Natural killer cell (primary cell): Measurements from ENCODE around the gene GRIN1. TPM values are rescaled to one million over a fixed set of nuclear protein-coding genes. Genes with fewer than 3 reads are reported as not detected.

Experiments used
- ATAC-seq, 3 donors: fragments of 150-1000 bp in 2 of 3; fragments of 200-7000 bp in 1 of 3; cut with Tn5 transposase; 1 replicate in 1 of 3; 2 replicates in 2 of 3; pipeline ENCODE4 v1.10.0; 2021; ENCODE audit warnings: mild to moderate bottlenecking in 2 of 3, moderate library complexity in 2 of 3
- DNase-seq, 2 donors: peaks; one replicate each; pipeline versions ENCODE4 v3.0.0 to v3.0.0-alpha.2; 2013 to 2021; ENCODE audit warnings: mixed read lengths in 1 of 2
- H3K27ac ChIP-seq: one replicate; pipeline ENCODE4 v1.5.1; 2013; ENCODE audit warnings: mild to moderate bottlenecking, low read length
- H3K27me3 ChIP-seq: one replicate; pipeline ENCODE4 v1.6.1; 2013; ENCODE audit warnings: low read length; ENCODE audit not compliant: control insufficient read depth, insufficient read depth
- H3K36me3 ChIP-seq: one replicate; pipeline ENCODE4 v1.6.1; 2013; ENCODE audit warnings: low read length; ENCODE audit not compliant: control insufficient read depth, insufficient read depth
- H3K4me1 ChIP-seq: one replicate; pipeline ENCODE4 v1.6.1; 2013; ENCODE audit warnings: low read length; ENCODE audit not compliant: control insufficient read depth, insufficient read depth
- H3K4me3 ChIP-seq: one replicate; pipeline ENCODE4 v1.5.1; 2013; ENCODE audit warnings: low read length
- H3K9me3 ChIP-seq: one replicate; pipeline ENCODE4 v1.6.1; 2013; ENCODE audit warnings: low read length; ENCODE audit not compliant: control insufficient read depth, insufficient read depth
- H3K27ac Mint-ChIP-seq, 2 donors: one replicate each; pipeline ENCODE4 v1.8.0; 2022; ENCODE audit warnings: mild to moderate bottlenecking in 2 of 2, mixed read lengths in 2 of 2, moderate library complexity in 1 of 2
- H3K27me3 Mint-ChIP-seq, 2 donors: one replicate each; pipeline ENCODE4 v1.8.0; 2022; ENCODE audit warnings: low read depth in 2 of 2, mixed read lengths in 2 of 2
- H3K36me3 Mint-ChIP-seq: one replicate; pipeline ENCODE4 v1.8.0; 2022; ENCODE audit warnings: mixed read lengths
- H3K4me1 Mint-ChIP-seq, 2 donors: one replicate each; pipeline ENCODE4 v1.8.0; 2022; ENCODE audit warnings: mixed read lengths in 2 of 2
- H3K4me3 Mint-ChIP-seq: one replicate; pipeline ENCODE4 v1.8.0; 2022; ENCODE audit warnings: mild to moderate bottlenecking, moderate library complexity, mixed read lengths
- H3K9me3 Mint-ChIP-seq, 2 donors: one replicate each; pipeline ENCODE4 v1.8.0; 2022; ENCODE audit warnings: mixed read lengths in 2 of 2
- WGBS: methylation state at CpG from one replicate; pipeline ENCODE4 v1.1.7; 2013; ENCODE audit warnings: missing lambda C conversion rate; ENCODE audit not compliant: insufficient coverage; 5-methylcytosine and 5-hydroxymethylcytosine counted together
- intact Hi-C: fragments of 100-400 bp; cut with micrococcal nuclease; formaldehyde crosslinking; loops from one replicate; pipeline ENCODE4 v1.14.2; 2022
- total RNA-seq, 4 donors: library from RNA; stranded (reverse); fragments of 120-200 nt in 1 of 4; gene quantifications; one replicate each; pipeline versions ENCODE4 v1.2.3 to v1.2.4, GENCODE V29; 2013 to 2022
- TF ChIP-seq, protein P1 (sequence below): fragments of 200-600 bp; IDR thresholded peaks from one replicate; pipeline ENCODE4 v1.8.0; 2022; ENCODE audit warnings: antibody characterized with exemption

Gene GRIN1
- total RNA-seq, 3 donors from 2014 or later (not counting 1 experiment from before 2014, with no cell fraction given) = not detected

DNA sequence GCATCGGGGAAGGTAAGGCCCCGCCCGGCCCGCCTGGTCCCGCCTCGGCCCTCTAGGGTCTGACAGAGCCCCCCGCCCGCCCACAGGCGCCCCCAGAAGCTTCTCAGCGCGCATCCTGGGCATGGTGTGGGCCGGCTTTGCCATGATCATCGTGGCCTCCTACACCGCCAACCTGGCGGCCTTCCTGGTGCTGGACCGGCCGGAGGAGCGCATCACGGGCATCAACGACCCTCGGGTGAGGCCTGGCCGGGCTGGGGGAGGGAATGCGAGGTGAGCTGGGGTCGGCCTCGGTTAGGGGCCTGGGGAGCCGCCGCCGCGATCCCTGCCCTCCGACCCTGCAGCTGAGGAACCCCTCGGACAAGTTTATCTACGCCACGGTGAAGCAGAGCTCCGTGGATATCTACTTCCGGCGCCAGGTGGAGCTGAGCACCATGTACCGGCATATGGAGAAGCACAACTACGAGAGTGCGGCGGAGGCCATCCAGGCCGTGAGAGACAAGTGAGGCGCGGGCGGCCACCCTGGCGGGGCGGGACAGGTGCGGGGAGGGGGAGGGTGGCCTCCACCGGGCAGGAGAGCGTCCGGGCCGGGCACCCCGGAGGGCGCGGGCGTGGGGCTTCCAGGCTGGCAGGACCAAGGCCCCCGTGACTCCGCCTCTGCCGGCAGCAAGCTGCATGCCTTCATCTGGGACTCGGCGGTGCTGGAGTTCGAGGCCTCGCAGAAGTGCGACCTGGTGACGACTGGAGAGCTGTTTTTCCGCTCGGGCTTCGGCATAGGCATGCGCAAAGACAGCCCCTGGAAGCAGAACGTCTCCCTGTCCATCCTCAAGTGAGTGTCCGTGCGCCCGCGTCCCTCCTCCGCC is 23.8 kb downstream of the GRIN1 start:
- intact Hi-C loops = no loop called here
- TF ChIP-seq, protein P1, sequence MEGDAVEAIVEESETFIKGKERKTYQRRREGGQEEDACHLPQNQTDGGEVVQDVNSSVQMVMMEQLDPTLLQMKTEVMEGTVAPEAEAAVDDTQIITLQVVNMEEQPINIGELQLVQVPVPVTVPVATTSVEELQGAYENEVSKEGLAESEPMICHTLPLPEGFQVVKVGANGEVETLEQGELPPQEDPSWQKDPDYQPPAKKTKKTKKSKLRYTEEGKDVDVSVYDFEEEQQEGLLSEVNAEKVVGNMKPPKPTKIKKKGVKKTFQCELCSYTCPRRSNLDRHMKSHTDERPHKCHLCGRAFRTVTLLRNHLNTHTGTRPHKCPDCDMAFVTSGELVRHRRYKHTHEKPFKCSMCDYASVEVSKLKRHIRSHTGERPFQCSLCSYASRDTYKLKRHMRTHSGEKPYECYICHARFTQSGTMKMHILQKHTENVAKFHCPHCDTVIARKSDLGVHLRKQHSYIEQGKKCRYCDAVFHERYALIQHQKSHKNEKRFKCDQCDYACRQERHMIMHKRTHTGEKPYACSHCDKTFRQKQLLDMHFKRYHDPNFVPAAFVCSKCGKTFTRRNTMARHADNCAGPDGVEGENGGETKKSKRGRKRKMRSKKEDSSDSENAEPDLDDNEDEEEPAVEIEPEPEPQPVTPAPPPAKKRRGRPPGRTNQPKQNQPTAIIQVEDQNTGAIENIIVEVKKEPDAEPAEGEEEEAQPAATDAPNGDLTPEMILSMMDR = no peak
- H3K4me3 ChIP-seq = no peak overlapping the region
- peak in 1 of 2 donors; percentile 48 for DNase-seq
- H3K9me3 ChIP-seq = no peaks in the 10 kb centered on the region
- H3K4me3 Mint-ChIP-seq = peak overlapping the region; percentile 28
- peaks cover 0 to 5% of the 10 kb centered on the region in 2 donors for H3K4me1 Mint-ChIP-seq
- no peaks in the 10 kb centered on the region for H3K9me3 Mint-ChIP-seq
- 24% methylated on average over 74 of the region's 74 CpGs for WGBS
- no peaks in the 10 kb centered on the region for H3K36me3 ChIP-seq
- no peak overlapping the region for H3K27ac ChIP-seq
- peaks cover 28 to 52% of the 10 kb centered on the region in 2 donors for H3K27me3 Mint-ChIP-seq
- H3K27ac Mint-ChIP-seq = no peak overlapping the region
- H3K36me3 Mint-ChIP-seq = no peaks in the 10 kb centered on the region
- peaks cover 58% of the 10 kb centered on the region for H3K27me3 ChIP-seq
- peak in 1 of 3 donors; percentile 42 for ATAC-seq
- H3K4me1 ChIP-seq = peaks cover 28% of the 10 kb centered on the region

DNA sequence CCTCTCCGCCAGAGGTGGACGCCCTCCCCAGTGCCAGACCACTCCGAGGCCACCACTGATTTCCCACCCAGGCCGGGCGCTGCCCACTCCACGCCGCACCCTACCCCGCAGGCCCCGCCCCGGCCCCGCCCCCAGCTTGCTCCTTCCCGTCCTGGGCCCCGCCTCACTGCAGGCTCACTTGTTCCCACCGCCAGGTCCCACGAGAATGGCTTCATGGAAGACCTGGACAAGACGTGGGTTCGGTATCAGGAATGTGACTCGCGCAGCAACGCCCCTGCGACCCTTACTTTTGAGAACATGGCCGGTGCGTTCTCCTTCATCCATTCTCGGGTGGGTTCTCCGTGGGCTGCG is 24.4 kb downstream of the GRIN1 start:
- H3K9me3 Mint-ChIP-seq = no peaks in the 10 kb centered on the region
- peaks cover 56% of the 10 kb centered on the region for H3K27me3 ChIP-seq
- peaks cover 0 to 5% of the 10 kb centered on the region in 2 donors for H3K4me1 Mint-ChIP-seq
- ATAC-seq (no peak), DNase-seq (no peak)
- H3K9me3 ChIP-seq = no peaks in the 10 kb centered on the region
- H3K4me1 ChIP-seq = peaks cover 22% of the 10 kb centered on the region
- H3K27me3 Mint-ChIP-seq = peaks cover 22 to 46% of the 10 kb centered on the region in 2 donors
- H3K36me3 Mint-ChIP-seq = no peaks in the 10 kb centered on the region
- no peak overlapping the region for H3K4me3 ChIP-seq
- WGBS = 52% methylated on average over 26 of the region's 26 CpGs
- H3K4me3 Mint-ChIP-seq = peak overlapping the region; percentile 55
- TF ChIP-seq, protein P1 = no peak
- intact Hi-C loops = no loop called here
- no peaks in the 10 kb centered on the region for H3K36me3 ChIP-seq
- no peak overlapping the region for H3K27ac ChIP-seq
- no peak overlapping the region for H3K27ac Mint-ChIP-seq

DNA sequence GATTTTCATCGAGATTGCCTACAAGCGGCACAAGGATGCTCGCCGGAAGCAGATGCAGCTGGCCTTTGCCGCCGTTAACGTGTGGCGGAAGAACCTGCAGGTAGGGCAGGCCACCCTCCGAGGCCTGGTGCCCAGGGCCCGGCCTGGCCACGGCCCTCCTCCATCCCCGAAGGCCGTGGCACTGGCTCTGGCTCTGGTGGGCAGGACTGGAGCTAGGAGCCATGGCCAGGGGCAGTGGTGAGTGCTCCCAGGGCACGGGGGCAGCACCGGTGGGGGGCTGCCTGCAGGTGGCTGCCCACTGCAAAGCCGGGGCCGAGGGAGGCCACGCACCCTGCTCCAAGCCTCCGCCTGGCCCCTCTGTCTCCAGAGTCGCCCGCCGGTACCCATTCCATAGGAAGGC is 24.9 kb downstream of the GRIN1 start:
- DNase-seq = no peak
- Histone ChIP-seq H3K4me3 (no peak overlapping the region), H3K36me3 (no peaks in the 10 kb centered on the region), H3K27me3 (peaks cover 53% of the 10 kb centered on the region), H3K4me1 (peaks cover 17% of the 10 kb centered on the region), H3K27ac (no peak overlapping the region), H3K9me3 (no peaks in the 10 kb centered on the region)
- TF ChIP-seq, protein P1 = no peak
- Mint-ChIP-seq H3K27ac (no peak overlapping the region), H3K4me1 (peaks cover 0 to 5% of the 10 kb centered on the region in 2 donors), H3K9me3 (no peaks in the 10 kb centered on the region), H3K36me3 (no peaks in the 10 kb centered on the region), H3K4me3 (peak overlapping the region; percentile 55), H3K27me3 (peaks cover 21 to 45% of the 10 kb centered on the region in 2 donors)
- 91% methylated on average over 22 of the region's 22 CpGs for WGBS
- ATAC-seq = no peak
- intact Hi-C loops = no loop called here
